Esophagus muscularis mucosa (tissue), 3 donors: Measurements from ENCODE around the gene HOXA11.

Experiments used
- CTCF ChIP-seq, 3 experiments: fragments of 200-600 bp in 2 of 3; fragments of 450-650 bp in 1 of 3; sonication (generic) in 2 of 3; IDR thresholded peaks; one replicate each; pipeline ENCODE4 v1.5.1; 2017 to 2019; ENCODE audit warnings: antibody characterized with exemption in 3 of 3, mild to moderate bottlenecking in 2 of 3, moderate library complexity in 1 of 3
- POLR2A ChIP-seq: fragments of 450-650 bp; IDR thresholded peaks from one replicate; pipeline ENCODE4 v1.6.1; 2017; ENCODE audit warnings: antibody characterized with exemption, moderate library complexity, mild to moderate bottlenecking, low read depth

- no peak for TF ChIP-seq POLR2A
- no peak for TF ChIP-seq CTCF (IDR thresholded peaks at IDR 0.05)
Measured at GRCh38 chr7:27173956-27174873, 10.8 kb downstream of the HOXA11 start, which contains the start of gene HOXA10.
